ACC112 (cell line): ENCODE measurements around the gene METTL16.

ENCODE experiments used
- H2AFZ ChIP-seq: fragments of 200-600 bp; sonication (generic); one replicate; pipeline ENCODE4 v1.6.0; 2017; ENCODE audit warnings: antibody characterized with exemption, low read length; ENCODE audit not compliant: unreplicated experiment
- H3K27ac ChIP-seq: fragments of 200-600 bp; sonication (generic); 2 replicates; pipeline ENCODE4 v1.5.1; 2014; ENCODE audit warnings: low read depth, mild to moderate bottlenecking, antibody characterized with exemption, low read length, moderate library complexity
- H3K27me3 ChIP-seq: fragments of 200-600 bp; sonication (generic); 2 replicates; pipeline ENCODE4 v1.6.1; 2014; ENCODE audit warnings: mild to moderate bottlenecking, antibody characterized with exemption, low read length, moderate library complexity, mixed read lengths; ENCODE audit not compliant: insufficient read depth
- H3K36me3 ChIP-seq: fragments of 200-600 bp; sonication (generic); 2 replicates; pipeline ENCODE4 v1.6.1; 2016; ENCODE audit warnings: mild to moderate bottlenecking, antibody characterized with exemption, low read length, moderate library complexity, mixed read lengths; ENCODE audit not compliant: insufficient read depth
- H3K4me1 ChIP-seq: fragments of 200-600 bp; sonication (generic); one replicate; pipeline ENCODE4 v1.6.1; 2016; ENCODE audit warnings: low read length, mixed read lengths; ENCODE audit not compliant: insufficient read depth, unreplicated experiment, control insufficient read depth
- H3K4me3 ChIP-seq: fragments of 200-600 bp; sonication (generic); 2 replicates; pipeline ENCODE4 v1.5.1; 2014; ENCODE audit warnings: mild to moderate bottlenecking, low read depth, low read length
- H3K79me2 ChIP-seq: fragments of 200-600 bp; sonication (generic); one replicate; pipeline ENCODE4 v1.6.0; 2016; ENCODE audit warnings: low read length; ENCODE audit not compliant: control insufficient read depth, unreplicated experiment, insufficient read depth

Gene METTL16

GRCh38 chr17:2436316-2436905 is 75.3 kb downstream of the METTL16 start:
- Histone ChIP-seq H3K4me1 (peaks cover 4% of the 10 kb centered on the region), H3K36me3 (peaks cover 10% of the 10 kb centered on the region; the same call in 1 of the 2 replicates), H3K79me2 (no peaks in the 10 kb centered on the region), H3K27me3 (no peaks in the 10 kb centered on the region), H2AFZ (no peak overlapping the region), H3K4me3 (no peak overlapping the region), H3K27ac (no peak overlapping the region)

GRCh38 chr17:2435862-2436261 is 75.8 kb downstream of the METTL16 start:
- Histone ChIP-seq H3K79me2 (no peaks in the 10 kb centered on the region), H3K27me3 (no peaks in the 10 kb centered on the region), H3K27ac (no peak overlapping the region), H3K4me3 (no peak overlapping the region), H3K36me3 (peaks cover 4% of the 10 kb centered on the region; the same call in 1 of the 2 replicates), H2AFZ (no peak overlapping the region), H3K4me1 (peaks cover 4% of the 10 kb centered on the region)

GRCh38 chr17:2435181-2435741 is 76.4 kb downstream of the METTL16 start:
- Histone ChIP-seq H3K27me3 (no peaks in the 10 kb centered on the region), H3K4me3 (no peak overlapping the region), H3K27ac (no peak overlapping the region), H3K36me3 (peaks cover 4% of the 10 kb centered on the region; the same call in 1 of the 2 replicates), H3K4me1 (peaks cover 4% of the 10 kb centered on the region), H2AFZ (no peak overlapping the region), H3K79me2 (no peaks in the 10 kb centered on the region)

GRCh38 chr17:2433696-2434095 is 78.0 kb downstream of the METTL16 start:
- Histone ChIP-seq H3K36me3 (peaks cover 4% of the 10 kb centered on the region; the same call in 1 of the 2 replicates), H3K79me2 (no peaks in the 10 kb centered on the region), H2AFZ (no peak overlapping the region), H3K27me3 (no peaks in the 10 kb centered on the region), H3K4me3 (no peak overlapping the region), H3K4me1 (no peaks in the 10 kb centered on the region), H3K27ac (no peak overlapping the region)

GRCh38 chr17:2427910-2428309 is 83.8 kb downstream of the METTL16 start:
- no peak overlapping the region for H3K4me3 ChIP-seq

GRCh38 chr17:2427215-2427614 is 84.5 kb downstream of the METTL16 start:
- Histone ChIP-seq H3K27ac (no peak overlapping the region), H3K27me3 (no peaks in the 10 kb centered on the region), H3K4me1 (no peaks in the 10 kb centered on the region), H3K4me3 (no peak overlapping the region), H2AFZ (no peak overlapping the region), H3K36me3 (no peaks in the 10 kb centered on the region), H3K79me2 (no peaks in the 10 kb centered on the region)

More at GRCh38 chr17:2427910-2428309, 83.8 kb downstream of the METTL16 start:
- H2AFZ ChIP-seq: no peak overlapping the region
- no peaks in the 10 kb centered on the region for H3K27me3 ChIP-seq
- no peaks in the 10 kb centered on the region for H3K79me2 ChIP-seq
- no peak overlapping the region for H3K27ac ChIP-seq
- H3K4me1 ChIP-seq: no peaks in the 10 kb centered on the region
- H3K36me3 ChIP-seq: no peaks in the 10 kb centered on the region

GRCh38 chr17:2423271-2423670 is 88.4 kb downstream of the METTL16 start:
- Histone ChIP-seq H3K27me3 (no peaks in the 10 kb centered on the region), H3K79me2 (no peaks in the 10 kb centered on the region), H3K36me3 (0 out of 2 replicates have a peak, but pooled peaks cover 4% of the 10 kb centered on the region), H3K4me3 (no peak overlapping the region), H2AFZ (no peak overlapping the region), H3K27ac (no peak overlapping the region), H3K4me1 (no peaks in the 10 kb centered on the region)

- no peaks in the 10 kb centered on the region for H3K79me2 ChIP-seq
- H3K4me3 ChIP-seq: no peak overlapping the region
- H3K36me3 ChIP-seq: 0 out of 2 replicates have a peak, but pooled peaks cover 4% of the 10 kb centered on the region
- H2AFZ ChIP-seq: no peak overlapping the region
- no peaks in the 10 kb centered on the region for H3K27me3 ChIP-seq
- no peaks in the 10 kb centered on the region for H3K4me1 ChIP-seq
- no peak overlapping the region for H3K27ac ChIP-seq
Observed at GRCh38 chr17:2421315-2422147, 90.2 kb downstream of the METTL16 start.

GRCh38 chr17:2420176-2420575 is 91.5 kb downstream of the METTL16 start:
- H3K27ac ChIP-seq: no peak overlapping the region
- no peak overlapping the region for H3K4me3 ChIP-seq
- 0 out of 2 replicates have a peak, but pooled peaks cover 4% of the 10 kb centered on the region for H3K36me3 ChIP-seq

GRCh38 chr17:2419486-2419885 is 92.2 kb downstream of the METTL16 start:
- Histone ChIP-seq H3K36me3 (0 out of 2 replicates have a peak, but pooled peaks cover 4% of the 10 kb centered on the region), H2AFZ (no peak overlapping the region), H3K27ac (no peak overlapping the region), H3K27me3 (no peaks in the 10 kb centered on the region), H3K4me1 (no peaks in the 10 kb centered on the region), H3K79me2 (no peaks in the 10 kb centered on the region), H3K4me3 (no peak overlapping the region)

More at GRCh38 chr17:2420176-2420575, 91.5 kb downstream of the METTL16 start:
- H3K79me2 ChIP-seq: no peaks in the 10 kb centered on the region
- no peaks in the 10 kb centered on the region for H3K27me3 ChIP-seq
- no peak overlapping the region for H2AFZ ChIP-seq
- no peaks in the 10 kb centered on the region for H3K4me1 ChIP-seq
